ENCODE data around the gene CDH13.
A peak's percentile ranks its signal among the peaks of the same experiment; 100 is the strongest.

Gene CDH13

DNA sequence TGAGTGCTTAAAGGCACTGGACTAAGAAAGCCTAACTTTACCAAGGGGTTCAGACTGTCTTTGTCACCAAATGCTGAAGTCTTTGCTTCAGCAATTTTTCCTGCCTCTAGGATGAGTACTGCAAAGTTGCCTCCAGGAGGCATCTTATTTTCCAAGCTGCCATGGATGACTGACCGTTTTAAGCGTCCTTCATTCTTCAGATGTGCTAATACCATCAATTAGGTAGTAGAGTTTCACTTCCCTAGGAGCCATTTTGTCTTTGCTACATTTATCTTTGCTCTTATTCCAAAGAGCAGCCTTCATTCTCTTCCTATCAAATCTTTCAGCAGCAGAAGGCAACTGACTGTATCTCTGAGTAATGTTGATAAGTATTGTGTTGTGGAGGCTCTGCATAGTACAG lies 440.1 kb downstream of the CDH13 start:
- H3K36me3 ChIP-seq (ENCODE audit: control insufficient read depth, insufficient read depth, low read length, severe bottlenecking): no peaks in the 10 kb centered on the region
- no peak overlapping the region for H3K4me3 ChIP-seq (ENCODE audit: low read length)
- peaks cover 7% of the 10 kb centered on the region for H3K4me1 ChIP-seq (ENCODE audit: control insufficient read depth, insufficient read depth, low read length)
- no peaks in the 10 kb centered on the region for H3K27me3 ChIP-seq (replicated peaks; ENCODE audit: control insufficient read depth, insufficient read depth, low read length)
- H3K9me3 ChIP-seq (ENCODE audit: control insufficient read depth, low read length): peaks cover 5% of the 10 kb centered on the region
- H3K9ac ChIP-seq (ENCODE audit: low read length): no peak overlapping the region
- no peak for DNase-seq (ENCODE audit: low read depth)

DNA sequence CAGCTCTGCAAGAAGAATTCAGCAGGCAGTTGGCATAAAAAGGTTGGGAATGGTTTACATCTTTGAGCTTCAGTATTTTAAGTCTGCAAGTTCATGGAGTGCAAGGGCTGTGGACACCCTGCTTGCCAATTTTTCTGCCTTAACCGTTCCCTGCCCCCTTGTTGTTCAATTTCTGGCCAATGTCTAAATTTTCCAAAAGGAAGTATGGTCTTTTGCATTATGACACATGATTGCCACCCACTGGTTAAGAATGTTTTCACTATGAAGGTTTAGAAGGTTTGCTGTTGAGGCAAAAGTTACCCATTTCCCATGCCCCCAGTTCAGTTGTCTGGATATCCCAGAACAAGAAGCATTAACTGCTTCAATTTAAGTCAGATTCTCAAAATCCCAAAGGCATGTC lies 441.9 kb downstream of the CDH13 start:
- Histone ChIP-seq H3K4me3 (ENCODE audit: low read length) (no peak overlapping the region), H3K9me3 (ENCODE audit: control insufficient read depth, low read length) (peaks cover 5% of the 10 kb centered on the region), H3K4me1 (ENCODE audit: control insufficient read depth, insufficient read depth, low read length) (peaks cover 7% of the 10 kb centered on the region), H3K9ac (ENCODE audit: low read length) (no peak overlapping the region), H3K36me3 (ENCODE audit: control insufficient read depth, insufficient read depth, low read length, severe bottlenecking) (no peaks in the 10 kb centered on the region), H3K27me3 (replicated peaks; ENCODE audit: control insufficient read depth, insufficient read depth, low read length) (no peaks in the 10 kb centered on the region)
- DNase-seq (ENCODE audit: low read depth): peak; percentile 60

DNA sequence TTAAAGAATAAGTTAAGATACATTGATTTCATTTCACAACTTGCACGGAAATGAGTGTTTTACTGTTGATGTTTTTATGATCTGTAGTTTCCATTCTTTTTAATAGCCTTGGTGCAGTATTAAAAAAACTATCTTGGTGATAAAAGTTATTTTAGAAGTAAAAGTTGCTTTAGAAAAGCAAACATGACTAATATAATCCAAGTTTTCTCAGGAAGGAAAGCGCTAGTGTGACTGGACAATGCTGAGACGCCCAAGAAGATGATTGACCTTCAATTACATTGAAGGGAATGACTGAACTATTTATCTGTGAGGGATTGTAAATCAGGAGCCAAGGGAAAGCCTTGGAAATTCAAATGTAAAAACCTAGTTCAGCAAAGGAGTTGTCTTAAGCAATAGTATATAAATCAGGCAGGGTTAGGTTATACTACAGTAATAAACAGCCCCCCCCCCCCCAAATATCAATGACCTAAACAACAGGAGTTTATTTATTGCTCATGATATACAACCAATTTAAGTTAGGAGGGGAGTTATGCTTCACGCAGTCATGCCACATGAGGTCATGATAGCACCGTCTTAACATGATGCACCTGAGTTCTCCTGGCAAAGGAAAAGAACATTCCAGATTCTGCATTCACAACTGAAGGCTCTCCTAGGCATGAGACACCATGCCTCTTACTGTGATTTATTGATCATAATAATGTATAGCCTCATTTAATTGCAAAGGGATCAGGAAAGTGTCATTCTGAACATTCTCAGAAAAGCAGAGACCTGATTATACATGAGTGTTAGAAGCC lies 443.8 kb downstream of the CDH13 start:
- H3K27me3 ChIP-seq (replicated peaks; ENCODE audit: control insufficient read depth, insufficient read depth, low read length): no peaks in the 10 kb centered on the region
- H3K9me3 ChIP-seq (ENCODE audit: control insufficient read depth, low read length): peaks cover 5% of the 10 kb centered on the region
- no peak overlapping the region for H3K4me3 ChIP-seq (ENCODE audit: low read length)
- H3K4me1 ChIP-seq (ENCODE audit: control insufficient read depth, insufficient read depth, low read length): peaks cover 7% of the 10 kb centered on the region
- H3K9ac ChIP-seq (ENCODE audit: low read length): no peak overlapping the region
- no peak for DNase-seq (ENCODE audit: low read depth)
- H3K36me3 ChIP-seq (ENCODE audit: control insufficient read depth, insufficient read depth, low read length, severe bottlenecking): no peaks in the 10 kb centered on the region

DNA sequence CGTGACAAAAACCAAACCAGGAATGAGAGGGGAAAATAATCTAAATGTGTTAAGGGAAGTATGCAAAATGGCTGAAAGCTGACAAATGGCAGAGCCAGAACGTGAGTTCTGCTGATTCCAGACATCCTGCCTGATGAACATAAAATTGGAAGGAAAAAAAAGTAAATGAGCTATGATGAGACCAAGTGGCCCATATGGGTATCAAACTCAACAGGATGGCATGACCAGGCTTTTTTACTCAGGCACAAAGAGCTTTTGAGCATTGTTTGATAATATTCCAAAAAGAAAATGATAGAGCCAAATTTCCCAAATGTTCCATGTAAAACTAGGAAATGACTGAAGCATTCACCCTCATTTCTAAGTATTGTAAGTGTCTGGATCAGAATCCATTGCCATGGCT lies 449.2 kb downstream of the CDH13 start:
- Histone ChIP-seq H3K4me1 (ENCODE audit: control insufficient read depth, insufficient read depth, low read length) (no peaks in the 10 kb centered on the region), H3K27me3 (replicated peaks; ENCODE audit: control insufficient read depth, insufficient read depth, low read length) (no peaks in the 10 kb centered on the region), H3K9me3 (ENCODE audit: control insufficient read depth, low read length) (no peaks in the 10 kb centered on the region), H3K4me3 (ENCODE audit: low read length) (no peak overlapping the region), H3K9ac (ENCODE audit: low read length) (no peak overlapping the region), H3K36me3 (ENCODE audit: control insufficient read depth, insufficient read depth, low read length, severe bottlenecking) (no peaks in the 10 kb centered on the region)
- DNase-seq (ENCODE audit: low read depth): no peak

DNA sequence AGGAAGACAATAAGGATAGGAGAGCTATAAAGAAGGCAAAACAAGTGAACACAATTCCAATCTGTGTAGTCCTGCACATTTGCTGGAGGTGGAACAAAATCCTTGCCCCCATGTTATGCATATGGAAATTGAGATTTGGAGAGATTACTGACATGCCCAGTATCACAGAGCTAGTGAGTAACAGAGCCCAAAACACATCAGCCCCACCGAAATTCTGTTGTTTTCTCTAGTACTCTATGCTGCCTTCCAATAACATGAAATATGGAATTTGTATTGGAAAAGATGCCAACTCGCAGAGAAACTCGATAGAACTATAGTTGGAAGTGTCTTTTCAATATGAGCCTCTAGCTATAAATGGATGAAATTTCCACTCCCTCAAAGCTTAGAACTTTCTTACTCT lies 456.6 kb downstream of the CDH13 start:
- no peaks in the 10 kb centered on the region for H3K36me3 ChIP-seq (ENCODE audit: control insufficient read depth, insufficient read depth, low read length, severe bottlenecking)
- H3K9ac ChIP-seq (ENCODE audit: low read length): no peak overlapping the region
- H3K4me3 ChIP-seq (ENCODE audit: low read length): no peak overlapping the region
- H3K4me1 ChIP-seq (ENCODE audit: control insufficient read depth, insufficient read depth, low read length): no peaks in the 10 kb centered on the region
- no peak for DNase-seq (ENCODE audit: low read depth)
- no peaks in the 10 kb centered on the region for H3K9me3 ChIP-seq (ENCODE audit: control insufficient read depth, low read length)
- no peaks in the 10 kb centered on the region for H3K27me3 ChIP-seq (replicated peaks; ENCODE audit: control insufficient read depth, insufficient read depth, low read length)

DNA sequence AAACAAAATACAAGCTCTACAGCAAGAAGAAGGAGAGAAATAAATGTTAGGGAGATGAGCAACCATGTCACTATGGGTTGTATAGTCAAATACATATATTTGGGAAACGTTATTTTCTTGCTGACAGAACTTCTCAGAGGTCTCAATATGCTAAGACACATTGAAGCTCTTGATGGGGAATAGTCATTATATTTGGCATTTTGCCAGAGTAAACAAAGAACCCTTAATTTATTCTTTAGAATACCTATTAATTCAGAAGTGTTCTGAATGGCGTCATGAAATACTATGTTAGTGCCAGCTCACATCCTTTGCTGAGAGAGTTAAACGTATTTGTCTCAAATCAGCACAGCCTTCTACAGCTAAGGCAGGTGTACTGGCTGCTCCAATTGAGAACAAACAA lies 458.9 kb downstream of the CDH13 start:
- H3K4me3 ChIP-seq (ENCODE audit: low read length): no peak overlapping the region
- no peaks in the 10 kb centered on the region for H3K9me3 ChIP-seq (ENCODE audit: control insufficient read depth, low read length)
- no peaks in the 10 kb centered on the region for H3K36me3 ChIP-seq (ENCODE audit: control insufficient read depth, insufficient read depth, low read length, severe bottlenecking)
- no peak overlapping the region for H3K9ac ChIP-seq (ENCODE audit: low read length)
- H3K27me3 ChIP-seq (replicated peaks; ENCODE audit: control insufficient read depth, insufficient read depth, low read length): no peaks in the 10 kb centered on the region
- no peaks in the 10 kb centered on the region for H3K4me1 ChIP-seq (ENCODE audit: control insufficient read depth, insufficient read depth, low read length)
- DNase-seq (ENCODE audit: low read depth): no peak

DNA sequence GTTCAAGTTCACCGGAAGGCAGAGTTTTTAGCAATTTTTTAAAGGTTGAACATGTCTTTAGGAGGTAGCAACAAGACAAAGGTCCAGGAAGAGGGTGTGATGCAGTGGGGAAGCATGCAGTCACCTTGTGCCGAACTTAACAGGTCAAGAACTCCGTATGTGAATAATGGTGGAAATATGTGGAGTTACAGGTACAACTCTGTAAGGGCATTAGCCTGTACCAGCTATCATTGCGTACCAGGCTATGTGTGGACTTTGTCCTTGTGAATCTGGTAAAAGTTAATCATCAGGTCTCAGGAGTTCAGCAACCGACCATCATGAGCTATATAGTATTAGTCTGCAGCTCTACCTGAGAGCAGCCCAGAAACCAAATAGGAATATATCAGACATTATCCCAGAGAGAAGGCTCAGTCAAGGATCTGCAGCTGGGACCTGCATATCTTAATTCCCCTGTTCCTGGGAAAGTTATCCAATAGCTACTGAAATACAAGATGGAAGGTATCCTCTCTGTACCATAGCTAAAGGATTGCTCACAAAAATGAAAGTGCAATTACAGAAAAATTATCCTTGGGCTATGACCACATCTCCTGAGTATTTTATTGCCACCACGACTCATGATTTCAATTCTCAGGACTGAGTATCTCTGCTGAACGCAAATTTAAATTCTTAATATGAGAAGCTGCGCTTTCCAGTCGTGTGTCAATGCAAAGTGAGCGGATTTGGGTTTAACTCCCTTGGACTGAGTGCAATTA lies 469.3 kb downstream of the CDH13 start:
- no peaks in the 10 kb centered on the region for H3K36me3 ChIP-seq (ENCODE audit: control insufficient read depth, insufficient read depth, low read length, severe bottlenecking)
- no peak overlapping the region for H3K9ac ChIP-seq (ENCODE audit: low read length)
- no peaks in the 10 kb centered on the region for H3K4me1 ChIP-seq (ENCODE audit: control insufficient read depth, insufficient read depth, low read length)
- H3K27me3 ChIP-seq (replicated peaks; ENCODE audit: control insufficient read depth, insufficient read depth, low read length): no peaks in the 10 kb centered on the region
- DNase-seq (ENCODE audit: low read depth): peak; percentile 21
- H3K4me3 ChIP-seq (ENCODE audit: low read length): no peak overlapping the region
- peaks cover 15% of the 10 kb centered on the region for H3K9me3 ChIP-seq (ENCODE audit: control insufficient read depth, low read length)

DNA sequence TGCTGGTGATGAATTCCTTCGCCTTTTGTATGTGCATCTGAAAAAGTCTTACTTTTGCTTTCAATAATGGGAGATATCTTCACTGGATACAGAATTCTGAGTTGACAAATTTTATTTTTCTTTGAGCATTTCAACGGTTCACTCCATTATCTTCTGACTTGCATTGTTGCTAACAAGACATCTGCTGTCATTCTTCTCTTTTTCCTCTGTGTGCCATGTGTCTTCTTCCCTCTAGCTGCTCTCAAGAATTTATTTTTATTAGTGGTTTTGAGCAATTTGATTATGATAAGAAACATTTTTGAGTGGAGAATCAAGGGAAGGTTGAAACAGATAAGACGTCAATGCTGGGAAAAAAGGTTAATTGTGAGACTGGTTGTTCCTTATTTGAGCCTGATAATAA lies 471.8 kb downstream of the CDH13 start:
- Histone ChIP-seq H3K27me3 (replicated peaks; ENCODE audit: control insufficient read depth, insufficient read depth, low read length) (no peaks in the 10 kb centered on the region), H3K9me3 (ENCODE audit: control insufficient read depth, low read length) (peaks cover 15% of the 10 kb centered on the region), H3K36me3 (ENCODE audit: control insufficient read depth, insufficient read depth, low read length, severe bottlenecking) (no peaks in the 10 kb centered on the region)

DNA sequence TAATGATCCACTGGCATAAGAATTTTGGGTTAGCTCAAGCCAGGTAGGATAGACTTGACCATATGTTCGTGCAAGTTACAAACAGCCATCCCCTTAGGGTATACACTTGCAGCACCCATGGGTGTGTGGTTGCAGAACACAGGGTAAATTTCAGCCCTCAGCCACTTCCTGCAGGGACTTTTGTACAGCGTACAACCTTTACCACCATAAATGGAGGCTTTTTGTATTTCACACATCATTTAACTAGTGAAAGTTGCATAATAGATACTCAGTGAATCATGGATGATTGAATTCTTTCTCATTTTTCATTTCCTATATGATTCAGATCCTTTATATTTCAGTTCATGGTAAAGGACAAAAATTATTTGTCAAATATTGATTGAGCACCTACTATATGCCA lies 473.9 kb downstream of the CDH13 start:
- no peaks in the 10 kb centered on the region for H3K27me3 ChIP-seq (replicated peaks; ENCODE audit: control insufficient read depth, insufficient read depth, low read length)
- peaks cover 15% of the 10 kb centered on the region for H3K9me3 ChIP-seq (ENCODE audit: control insufficient read depth, low read length)
- H3K9ac ChIP-seq (ENCODE audit: low read length): no peak overlapping the region
- DNase-seq (ENCODE audit: low read depth): no peak
- no peaks in the 10 kb centered on the region for H3K36me3 ChIP-seq (ENCODE audit: control insufficient read depth, insufficient read depth, low read length, severe bottlenecking)
- H3K4me1 ChIP-seq (ENCODE audit: control insufficient read depth, insufficient read depth, low read length): no peaks in the 10 kb centered on the region
- no peak overlapping the region for H3K4me3 ChIP-seq (ENCODE audit: low read length)

More for the DNA sequence above, 471.8 kb downstream of the CDH13 start:
- no peak for DNase-seq (ENCODE audit: low read depth)
- H3K4me3 ChIP-seq (ENCODE audit: low read length): no peak overlapping the region
- H3K9ac ChIP-seq (ENCODE audit: low read length): no peak overlapping the region
- no peaks in the 10 kb centered on the region for H3K4me1 ChIP-seq (ENCODE audit: control insufficient read depth, insufficient read depth, low read length)

DNA sequence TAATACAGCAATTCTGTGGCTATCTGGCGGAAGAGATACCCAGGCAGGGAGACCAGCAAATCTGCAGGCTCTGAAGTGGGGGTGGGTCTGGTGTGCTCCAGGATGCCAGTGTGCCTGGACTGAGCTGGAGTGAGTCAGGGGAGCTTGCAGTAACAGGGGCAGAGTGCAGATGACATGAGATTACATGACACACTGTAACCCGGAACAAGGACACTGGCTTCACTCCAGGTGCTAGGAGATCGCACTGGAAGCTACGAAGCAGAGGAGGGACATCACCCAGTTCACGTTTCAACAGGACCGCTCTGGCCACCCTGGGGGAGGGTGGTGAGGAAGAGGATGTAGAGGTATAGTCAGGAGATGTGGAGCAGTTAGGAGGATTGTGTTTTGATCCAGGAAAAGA lies 475.6 kb downstream of the CDH13 start:
- no peak for DNase-seq (ENCODE audit: low read depth)
- no peaks in the 10 kb centered on the region for H3K36me3 ChIP-seq (ENCODE audit: control insufficient read depth, insufficient read depth, low read length, severe bottlenecking)

DNA sequence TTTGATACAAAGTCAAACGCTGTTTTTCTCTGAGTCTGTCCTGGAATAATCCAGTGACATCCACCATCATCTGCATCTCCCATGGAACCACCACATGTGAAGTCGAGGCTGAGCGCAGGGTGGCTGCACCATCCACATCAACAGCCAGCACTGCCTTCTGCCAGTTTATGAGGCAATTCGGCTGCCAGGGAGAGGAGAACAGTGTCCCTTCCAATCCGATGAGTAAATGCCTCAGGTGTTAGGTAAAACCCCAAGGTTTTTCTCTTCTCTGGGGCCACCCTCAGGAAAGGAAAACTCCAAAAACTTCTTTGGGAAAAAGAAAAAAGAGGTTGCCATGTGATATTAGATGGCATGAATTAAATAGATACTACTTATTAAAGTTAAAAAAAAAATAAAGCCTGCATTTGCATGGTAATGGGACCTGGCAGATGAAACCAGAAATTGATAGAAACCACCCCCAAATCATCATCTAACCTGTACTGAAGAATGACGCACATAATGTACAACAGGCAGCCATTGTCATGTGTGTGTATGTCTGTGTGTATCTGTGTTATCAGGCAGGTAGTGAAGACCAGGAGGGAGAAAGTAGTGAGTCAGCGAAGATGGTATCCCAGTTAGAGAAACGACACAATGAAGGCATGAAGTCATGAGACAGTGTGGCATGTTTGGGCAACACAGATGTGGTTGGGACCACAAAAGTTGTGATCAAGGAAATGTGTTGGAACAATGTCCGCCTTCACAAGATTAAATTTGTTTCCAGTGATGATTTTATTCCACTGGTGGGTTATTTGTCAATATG lies 478.7 kb downstream of the CDH13 start:
- H3K36me3 ChIP-seq (ENCODE audit: control insufficient read depth, insufficient read depth, low read length, severe bottlenecking): no peaks in the 10 kb centered on the region

More for the DNA sequence above, 475.6 kb downstream of the CDH13 start:
- Histone ChIP-seq H3K4me3 (ENCODE audit: low read length) (no peak overlapping the region), H3K9me3 (ENCODE audit: control insufficient read depth, low read length) (peaks cover 15% of the 10 kb centered on the region), H3K9ac (ENCODE audit: low read length) (no peak overlapping the region), H3K27me3 (replicated peaks; ENCODE audit: control insufficient read depth, insufficient read depth, low read length) (no peaks in the 10 kb centered on the region), H3K4me1 (ENCODE audit: control insufficient read depth, insufficient read depth, low read length) (no peaks in the 10 kb centered on the region)

More for the DNA sequence above, 478.7 kb downstream of the CDH13 start:
- no peak overlapping the region for H3K9ac ChIP-seq (ENCODE audit: low read length)
- H3K27me3 ChIP-seq (replicated peaks; ENCODE audit: control insufficient read depth, insufficient read depth, low read length): no peaks in the 10 kb centered on the region
- H3K4me1 ChIP-seq (ENCODE audit: control insufficient read depth, insufficient read depth, low read length): no peaks in the 10 kb centered on the region
- H3K9me3 ChIP-seq (ENCODE audit: control insufficient read depth, low read length): no peaks in the 10 kb centered on the region
- DNase-seq (ENCODE audit: low read depth): no peak
- no peak overlapping the region for H3K4me3 ChIP-seq (ENCODE audit: low read length)

Measured in adipocyte (in vitro differentiated cells).